GM12891 (cell line): ENCODE measurements around the gene CT45A5.

ENCODE experiments used
- POLR2A ChIP-seq: IDR thresholded peaks from 2 replicates; pipeline ENCODE4 v1.6.1; 2011; ENCODE audit warnings: low read depth, low read length, control low read depth
- POLR2AphosphoS5 ChIP-seq: IDR thresholded peaks from 2 replicates; pipeline ENCODE4 v1.6.1; 2011; ENCODE audit warnings: low read depth, low read length, control low read depth
- POU2F2 ChIP-seq: IDR thresholded peaks from 2 replicates; pipeline ENCODE4 v1.6.1; 2011; ENCODE audit warnings: low read depth, mild to moderate bottlenecking, control low read depth, low read length, moderate library complexity
- SPI1 ChIP-seq: IDR thresholded peaks from 2 replicates; pipeline ENCODE4 v1.6.1; 2011; ENCODE audit warnings: low read depth, low read length, control low read depth
- TAF1 ChIP-seq: IDR thresholded peaks from 2 replicates; pipeline ENCODE4 v1.6.1; 2011; ENCODE audit warnings: low read depth, low read length, control low read depth

DNA sequence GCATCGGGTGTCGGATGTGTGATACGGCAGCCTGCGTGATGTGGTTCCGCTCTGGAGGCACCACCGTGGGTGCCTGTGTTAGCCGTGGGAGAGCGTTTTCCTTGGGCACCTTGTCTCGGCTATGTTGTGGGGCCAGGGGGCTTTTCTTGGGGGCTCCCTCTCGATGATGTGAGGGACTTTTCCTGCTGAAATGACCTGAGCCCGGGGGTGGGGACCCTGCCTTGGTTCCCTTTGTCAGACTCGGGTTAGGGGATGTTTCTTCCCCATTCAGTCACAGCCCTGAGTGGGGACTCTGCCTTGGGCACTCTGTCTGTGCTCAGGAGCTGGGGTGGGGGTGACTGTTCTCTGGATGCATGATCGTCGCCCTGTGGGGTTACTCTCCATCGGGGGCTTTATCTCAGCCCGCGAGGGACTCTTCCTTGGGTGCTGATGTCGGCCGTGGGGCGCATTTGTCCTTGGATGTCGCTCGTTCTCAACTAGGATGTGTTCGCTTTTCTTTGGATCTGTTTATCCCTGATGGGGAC lies 44.0 kb downstream of the CT45A5 start:
- TF ChIP-seq POLR2AphosphoS5, result no peak
- TF ChIP-seq TAF1, result no peak
- no peak for TF ChIP-seq POLR2A
- TF ChIP-seq POU2F2, result no peak
- TF ChIP-seq SPI1, result no peak
